ENCODE measurements around the gene CLRN3. TPM values are rescaled to one million over a fixed set of nuclear protein-coding genes. Genes with fewer than 3 reads are reported as not detected.

Gene CLRN3
- total RNA-seq, 1 experiment from 2014 or later = not detected

DNA sequence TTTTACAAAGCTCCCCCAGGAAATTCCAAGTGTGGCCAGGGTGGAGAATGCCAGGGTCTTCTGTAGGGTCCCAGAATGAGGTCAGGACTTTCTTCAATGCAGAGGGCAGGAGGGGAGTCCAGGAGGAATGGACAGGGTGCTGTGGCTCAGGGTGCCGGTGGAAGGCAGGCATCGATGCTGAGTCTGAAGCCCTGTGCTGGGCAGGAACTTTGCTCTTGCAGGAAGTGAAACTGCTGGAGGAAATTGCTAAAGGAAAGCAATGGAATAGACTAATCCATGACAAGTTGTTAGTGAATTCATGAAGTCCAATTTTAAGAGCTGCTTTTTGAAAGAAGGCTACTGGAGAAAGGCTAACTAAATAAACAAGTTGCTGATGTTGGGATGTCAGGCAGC is 29.0 kb upstream of the CLRN3 start:
- H4K20me1 ChIP-seq (ENCODE audit: insufficient read depth) = no peaks in the 10 kb centered on the region
- no peak overlapping the region for H3K27ac ChIP-seq
- no peaks in the 10 kb centered on the region for H3K27me3 ChIP-seq (ENCODE audit: insufficient read depth, low read depth)
- TF ChIP-seq, protein P1, sequence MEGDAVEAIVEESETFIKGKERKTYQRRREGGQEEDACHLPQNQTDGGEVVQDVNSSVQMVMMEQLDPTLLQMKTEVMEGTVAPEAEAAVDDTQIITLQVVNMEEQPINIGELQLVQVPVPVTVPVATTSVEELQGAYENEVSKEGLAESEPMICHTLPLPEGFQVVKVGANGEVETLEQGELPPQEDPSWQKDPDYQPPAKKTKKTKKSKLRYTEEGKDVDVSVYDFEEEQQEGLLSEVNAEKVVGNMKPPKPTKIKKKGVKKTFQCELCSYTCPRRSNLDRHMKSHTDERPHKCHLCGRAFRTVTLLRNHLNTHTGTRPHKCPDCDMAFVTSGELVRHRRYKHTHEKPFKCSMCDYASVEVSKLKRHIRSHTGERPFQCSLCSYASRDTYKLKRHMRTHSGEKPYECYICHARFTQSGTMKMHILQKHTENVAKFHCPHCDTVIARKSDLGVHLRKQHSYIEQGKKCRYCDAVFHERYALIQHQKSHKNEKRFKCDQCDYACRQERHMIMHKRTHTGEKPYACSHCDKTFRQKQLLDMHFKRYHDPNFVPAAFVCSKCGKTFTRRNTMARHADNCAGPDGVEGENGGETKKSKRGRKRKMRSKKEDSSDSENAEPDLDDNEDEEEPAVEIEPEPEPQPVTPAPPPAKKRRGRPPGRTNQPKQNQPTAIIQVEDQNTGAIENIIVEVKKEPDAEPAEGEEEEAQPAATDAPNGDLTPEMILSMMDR (conservative IDR thresholded peaks at IDR 0.05) = no peak
- no peak for TF ChIP-seq EZH2 (IDR thresholded peaks at IDR 0.05; ENCODE audit: low read depth)
- no peak for DNase-seq
- peaks cover 18% of the 10 kb centered on the region for H3K79me2 ChIP-seq (ENCODE audit: low read depth)
- intact Hi-C loops (cut with micrococcal nuclease; ENCODE audit: unreplicated experiment) = loop anchor here (2.0 to 5.0 kb wide), 4 partner anchors 13 to 71 kb away; no protein-coding TSS in a partner anchor
- BruUV-seq (replicated peaks) = no TSS peak
- no peaks in the 10 kb centered on the region for H3K9me2 ChIP-seq (ENCODE audit: insufficient read depth)
- POLR2A ChIA-PET (ENCODE audit: unreplicated experiment) = no interaction called here
- H2AFZ ChIP-seq = no peak overlapping the region
- no peak overlapping the region for H3K4me3 ChIP-seq
- peaks cover 37% of the 10 kb centered on the region for H3K4me1 ChIP-seq (replicated peaks; ENCODE audit: insufficient read depth)
- CTCF ChIA-PET = no interaction called here
- H3K4me2 ChIP-seq = no peak overlapping the region
- no peaks in the 10 kb centered on the region for H3K9me3 ChIP-seq (ENCODE audit: insufficient read depth, low read depth)
- H3F3A ChIP-seq (ENCODE audit: insufficient read depth, low read depth) = peaks cover 20% of the 10 kb centered on the region; the same call in 1 of the 2 replicates
- no peaks in the 10 kb centered on the region for H3K36me3 ChIP-seq (ENCODE audit: low read depth)

DNA sequence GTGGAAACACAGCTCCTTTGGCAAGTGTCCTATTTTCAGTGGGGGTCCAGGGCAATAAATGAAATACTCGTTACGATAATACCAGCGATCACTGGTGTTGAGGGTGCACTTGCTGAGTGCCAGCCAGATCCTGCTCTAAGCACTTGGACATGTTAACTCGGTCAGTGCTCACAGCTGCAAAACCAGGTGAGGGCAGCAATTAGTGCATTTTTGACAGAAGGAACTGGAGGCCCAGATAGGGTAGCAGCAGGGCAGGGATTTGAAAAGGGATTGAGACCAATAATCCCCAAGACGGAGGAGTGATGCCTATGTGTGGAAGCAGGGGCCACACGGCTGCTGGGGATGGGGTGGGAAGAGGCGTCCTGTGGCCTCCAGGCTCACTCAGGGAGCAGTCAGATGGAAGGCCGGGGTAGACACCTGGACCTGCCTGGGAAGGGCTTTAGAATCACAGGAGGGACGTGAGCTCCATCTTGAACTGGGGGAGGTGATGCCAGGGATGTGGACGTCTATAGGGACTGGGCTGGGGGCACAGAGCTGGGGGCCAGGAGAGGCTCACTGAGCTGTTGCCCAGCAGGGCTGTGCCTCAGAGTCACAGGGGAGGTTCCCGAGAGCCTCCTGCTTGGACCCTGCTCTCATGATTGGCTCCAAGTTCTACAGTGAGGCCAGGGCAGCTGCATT is 28.5 kb upstream of the CLRN3 start:
- Histone ChIP-seq H4K20me1 (ENCODE audit: insufficient read depth) (no peaks in the 10 kb centered on the region), H3K4me1 (replicated peaks; ENCODE audit: insufficient read depth) (peaks cover 37% of the 10 kb centered on the region), H3K9me2 (ENCODE audit: insufficient read depth) (no peaks in the 10 kb centered on the region), H3K27me3 (ENCODE audit: insufficient read depth, low read depth) (no peaks in the 10 kb centered on the region), H3K4me3 (no peak overlapping the region), H2AFZ (no peak overlapping the region), H3K79me2 (ENCODE audit: low read depth) (peaks cover 18% of the 10 kb centered on the region), H3F3A (ENCODE audit: insufficient read depth, low read depth) (peaks cover 20% of the 10 kb centered on the region; the same call in 1 of the 2 replicates), H3K36me3 (ENCODE audit: low read depth) (no peaks in the 10 kb centered on the region), H3K4me2 (no peak overlapping the region), H3K9me3 (ENCODE audit: insufficient read depth, low read depth) (no peaks in the 10 kb centered on the region), H3K27ac (no peak overlapping the region)
- BruUV-seq (replicated peaks) = no TSS peak
- ChIA-PET POLR2A (ENCODE audit: unreplicated experiment) (no interaction called here), CTCF (no interaction called here)
- intact Hi-C loops (cut with micrococcal nuclease; ENCODE audit: unreplicated experiment) = loop anchor here (5.0 kb wide), 1 partner anchor 71 kb away; no protein-coding TSS in a partner anchor
- no peak for DNase-seq
- TF ChIP-seq EZH2 (IDR thresholded peaks at IDR 0.05; ENCODE audit: low read depth) = no peak
- TF ChIP-seq, protein P1 (conservative IDR thresholded peaks at IDR 0.05) = no peak

DNA sequence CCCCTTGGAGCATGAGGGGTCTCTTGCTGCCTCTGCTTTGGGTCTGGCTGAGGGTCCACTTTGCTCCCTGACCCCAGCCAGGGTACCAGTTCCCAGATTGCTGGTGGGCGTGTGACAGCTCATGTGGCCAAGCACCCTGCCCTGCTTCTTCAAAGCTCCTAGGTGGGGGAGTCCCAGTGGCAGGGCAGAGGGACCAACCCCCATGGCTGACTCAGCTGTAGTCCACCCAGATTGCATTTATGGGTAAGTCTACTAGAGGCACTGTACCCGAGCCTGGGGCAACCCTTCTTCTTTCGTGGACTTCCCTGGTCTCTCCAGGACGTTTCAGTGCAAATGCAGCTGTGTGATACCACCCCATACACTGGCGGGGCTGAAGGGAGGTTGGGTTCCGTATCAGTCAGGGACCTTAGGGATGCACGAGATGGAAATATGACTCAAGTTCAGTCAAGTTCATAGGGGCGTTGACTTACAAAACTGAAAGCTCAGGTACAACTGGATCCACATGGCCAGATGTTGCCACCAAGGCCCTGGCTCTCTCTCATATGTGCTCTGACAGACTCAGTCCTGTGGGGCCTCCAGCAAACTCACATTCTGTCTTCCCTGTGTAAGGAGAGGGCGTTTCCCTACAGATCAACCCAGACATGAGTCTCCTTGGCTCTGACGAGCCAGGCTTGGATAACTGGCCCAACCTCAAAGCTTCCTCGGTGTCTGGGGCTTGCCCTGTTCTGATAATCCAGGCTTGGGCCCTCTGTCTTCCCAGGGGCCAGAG is 27.7 kb upstream of the CLRN3 start:
- peaks cover 37% of the 10 kb centered on the region for H3K4me1 ChIP-seq (replicated peaks; ENCODE audit: insufficient read depth)
- H2AFZ ChIP-seq = no peak overlapping the region
- H3F3A ChIP-seq (ENCODE audit: insufficient read depth, low read depth) = peaks cover 20% of the 10 kb centered on the region; the same call in 1 of the 2 replicates
- H3K79me2 ChIP-seq (ENCODE audit: low read depth) = peaks cover 18% of the 10 kb centered on the region
- intact Hi-C loops (cut with micrococcal nuclease; ENCODE audit: unreplicated experiment) = loop anchor here (5.0 kb wide), 1 partner anchor 72 kb away; no protein-coding TSS in a partner anchor
- no peaks in the 10 kb centered on the region for H3K36me3 ChIP-seq (ENCODE audit: low read depth)
- no peak overlapping the region for H3K4me2 ChIP-seq
- H3K9me3 ChIP-seq (ENCODE audit: insufficient read depth, low read depth) = no peaks in the 10 kb centered on the region
- DNase-seq = no peak
- TF ChIP-seq, protein P1 (conservative IDR thresholded peaks at IDR 0.05) = no peak
- no TSS peak for BruUV-seq (replicated peaks)
- H4K20me1 ChIP-seq (ENCODE audit: insufficient read depth) = no peaks in the 10 kb centered on the region
- ChIA-PET CTCF (interaction anchor here (0.7 kb wide), 1 partner anchor 13 kb away, joined by 4 read pairs; the partner anchor contains the start of gene PTPRE), POLR2A (ENCODE audit: unreplicated experiment) (no interaction called here)
- no peaks in the 10 kb centered on the region for H3K9me2 ChIP-seq (ENCODE audit: insufficient read depth)
- no peaks in the 10 kb centered on the region for H3K27me3 ChIP-seq (ENCODE audit: insufficient read depth, low read depth)
- no peak overlapping the region for H3K27ac ChIP-seq
- no peak overlapping the region for H3K4me3 ChIP-seq

Data from PC-9 (cell line).